ENCODE results near the gene CARMIL3.

DNA sequence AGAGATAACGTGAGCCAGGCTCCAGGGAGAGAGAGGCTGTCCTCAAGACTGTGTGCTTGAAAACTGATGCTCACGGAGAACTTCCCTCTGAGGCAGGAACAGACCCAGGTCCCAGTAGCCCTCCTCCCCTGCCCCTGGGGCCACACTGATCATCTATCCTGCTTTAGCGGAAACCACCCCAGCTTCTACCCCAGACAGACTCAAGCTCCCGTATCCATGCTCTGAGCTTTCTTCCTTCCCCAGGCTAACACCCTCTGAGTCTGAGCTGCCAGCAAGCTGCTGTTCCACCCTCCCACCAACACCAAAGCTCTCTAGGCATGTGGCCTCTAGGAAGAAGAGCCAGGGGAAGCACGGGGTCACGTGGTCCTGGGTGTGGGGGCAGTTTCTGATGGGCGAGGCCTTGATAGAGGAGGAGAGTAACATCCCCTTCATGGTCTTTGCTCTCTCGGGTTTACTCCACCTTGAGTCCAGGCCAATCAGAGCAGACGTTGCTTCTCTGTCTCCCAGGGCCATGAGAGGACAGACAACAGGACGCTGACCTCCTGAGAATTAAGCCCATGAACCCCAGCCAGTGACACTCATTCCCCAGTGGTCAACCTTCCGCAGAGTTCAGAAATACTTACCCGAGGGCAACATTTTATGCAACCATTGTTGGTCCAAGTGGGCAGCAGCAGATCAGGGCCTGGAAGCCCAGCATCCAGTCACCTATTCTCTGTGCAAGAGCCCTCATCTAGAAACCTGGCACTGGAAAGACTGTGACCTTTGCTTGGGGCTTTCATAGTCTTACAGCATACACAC lies 43.7 kb downstream of the CARMIL3 start:
- TF ChIP-seq, protein P1, sequence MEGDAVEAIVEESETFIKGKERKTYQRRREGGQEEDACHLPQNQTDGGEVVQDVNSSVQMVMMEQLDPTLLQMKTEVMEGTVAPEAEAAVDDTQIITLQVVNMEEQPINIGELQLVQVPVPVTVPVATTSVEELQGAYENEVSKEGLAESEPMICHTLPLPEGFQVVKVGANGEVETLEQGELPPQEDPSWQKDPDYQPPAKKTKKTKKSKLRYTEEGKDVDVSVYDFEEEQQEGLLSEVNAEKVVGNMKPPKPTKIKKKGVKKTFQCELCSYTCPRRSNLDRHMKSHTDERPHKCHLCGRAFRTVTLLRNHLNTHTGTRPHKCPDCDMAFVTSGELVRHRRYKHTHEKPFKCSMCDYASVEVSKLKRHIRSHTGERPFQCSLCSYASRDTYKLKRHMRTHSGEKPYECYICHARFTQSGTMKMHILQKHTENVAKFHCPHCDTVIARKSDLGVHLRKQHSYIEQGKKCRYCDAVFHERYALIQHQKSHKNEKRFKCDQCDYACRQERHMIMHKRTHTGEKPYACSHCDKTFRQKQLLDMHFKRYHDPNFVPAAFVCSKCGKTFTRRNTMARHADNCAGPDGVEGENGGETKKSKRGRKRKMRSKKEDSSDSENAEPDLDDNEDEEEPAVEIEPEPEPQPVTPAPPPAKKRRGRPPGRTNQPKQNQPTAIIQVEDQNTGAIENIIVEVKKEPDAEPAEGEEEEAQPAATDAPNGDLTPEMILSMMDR (IDR thresholded peaks at IDR 0.05; ENCODE audit: low read length) = no peak
- TF ChIP-seq EZH2 (optimal IDR thresholded peaks at IDR 0.05; ENCODE audit: low read depth, low read length) = no peak
